Endothelial cell of umbilical vein (primary cell): ENCODE measurements around the gene WNT16. TPM values are rescaled to one million over a fixed set of nuclear protein-coding genes. Genes with fewer than 3 reads are reported as not detected.

Experiments used
- BruUV-seq: library from RNA; stranded (reverse); fragments of 400-500 nt; replicated peaks from 2 replicates; lab custom pipeline; 2021; lab: Mats Ljungman, UMichigan
- CTCF ChIA-PET: fragments of 300-600, 350-600 bp; sonication (Branson Sonifier 250); formaldehyde crosslinking; loops from one replicate; lab custom pipeline; 2021; ENCODE audit warnings: antibody characterized with exemption, inconsistent platforms; lab: Charles Lee
- POLR2A ChIA-PET: fragments of 300-600, 350-600 bp; sonication (Branson Sonifier 250); formaldehyde crosslinking; loops from one replicate; lab custom pipeline; 2021; ENCODE audit warnings: antibody characterized with exemption, inconsistent platforms; lab: Charles Lee
- DNase-seq: peaks from one replicate; pipeline ENCODE4 v3.0.0-alpha.2; 2011; ENCODE audit warnings: low read depth, low spot score
- FAIRE-seq: peaks from 2 replicates; lab custom pipeline; 2011; peaks lifted over from hg19 to GRCh38; lab: Jason Lieb, UNC
- H2AFZ ChIP-seq: 2 replicates; pipeline ENCODE4 v1.6.0; 2012; ENCODE audit warnings: low read depth, low read length, control low read depth, inconsistent platforms
- H3K27ac ChIP-seq: 2 replicates; pipeline ENCODE4 v1.5.1; 2011; ENCODE audit warnings: low read depth, mild to moderate bottlenecking, control low read depth, low read length, moderate library complexity; ENCODE audit not compliant: insufficient read depth
- H3K27me3 ChIP-seq, 2 experiments: 2 replicates each; pipeline versions ENCODE4 v1.6.0 to v1.6.1; 2011; ENCODE audit warnings: low read length in 2 of 2, mixed read lengths in 1 of 2; ENCODE audit not compliant: control insufficient read depth in 2 of 2, insufficient read depth in 2 of 2
- H3K36me3 ChIP-seq, 2 experiments: 2 replicates in 1 of 2; 3 replicates in 1 of 2; pipeline ENCODE4 v1.5.1; 2011; ENCODE audit warnings: low read length in 2 of 2, mild to moderate bottlenecking in 1 of 2, moderate library complexity in 1 of 2; ENCODE audit not compliant: control insufficient read depth in 2 of 2, insufficient read depth in 2 of 2; ENCODE audit errors: extremely low read depth in 1 of 2
- H3K4me1 ChIP-seq: 3 replicates; pipeline ENCODE4 v1.5.1; 2011; ENCODE audit warnings: mild to moderate bottlenecking, low read length; ENCODE audit not compliant: control insufficient read depth, insufficient read depth; ENCODE audit errors: extremely low read depth
- H3K4me2 ChIP-seq: 2 replicates; pipeline ENCODE4 v1.6.1; 2011; ENCODE audit warnings: low read length, control low read depth, mixed read lengths; ENCODE audit not compliant: insufficient read depth
- H3K4me3 ChIP-seq, 3 experiments: fragments of 200-600 bp in 1 of 3; sonication (generic), shearing (Covaris generic) in 1 of 3; replicated peaks in 1 of 3; 2 replicates each; pipeline ENCODE4 v1.5.1; 2011 to 2016; ENCODE audit warnings: control low read depth in 3 of 3, low read length in 3 of 3, mild to moderate bottlenecking in 2 of 3, inconsistent platforms in 1 of 3, low read depth in 1 of 3, moderate library complexity in 1 of 3; ENCODE audit not compliant: insufficient read depth in 1 of 3
- H3K79me2 ChIP-seq: 2 replicates; pipeline ENCODE4 v1.6.0; 2012; ENCODE audit warnings: low read length, inconsistent platforms; ENCODE audit not compliant: control insufficient read depth, insufficient read depth
- H3K9ac ChIP-seq: replicated peaks from 2 replicates; pipeline ENCODE3; 2011; ENCODE audit warnings: low read length, control low read depth; ENCODE audit not compliant: insufficient read depth; ENCODE audit errors: extremely low read depth
- H3K9me1 ChIP-seq: replicated peaks from 3 replicates; pipeline ENCODE4 v1.6.0; 2011; ENCODE audit warnings: mild to moderate bottlenecking, low read length; ENCODE audit not compliant: control insufficient read depth, insufficient read depth; ENCODE audit errors: extremely low read depth
- H3K9me3 ChIP-seq: replicated peaks from 2 replicates; pipeline ENCODE4 v1.5.1; 2012; ENCODE audit warnings: low read length, inconsistent platforms; ENCODE audit not compliant: control insufficient read depth, insufficient read depth
- H4K20me1 ChIP-seq: replicated peaks from 2 replicates; pipeline ENCODE3; 2011; ENCODE audit warnings: mild to moderate bottlenecking, low read length; ENCODE audit not compliant: control insufficient read depth, insufficient read depth; ENCODE audit errors: extremely low read depth
- CTCF ChIP-seq, 2 donors: IDR thresholded peaks; 1 replicate in 1 of 2; 2 replicates in 1 of 2; pipeline ENCODE4 v1.5.1; 2011; ENCODE audit warnings: low read length in 2 of 2, mild to moderate bottlenecking in 2 of 2, moderate library complexity in 2 of 2, control low read depth in 1 of 2, inconsistent platforms in 1 of 2, low read depth in 1 of 2; ENCODE audit not compliant: insufficient read depth in 1 of 2; ENCODE audit errors: extremely low read depth in 1 of 2
- EZH2 ChIP-seq: IDR thresholded peaks from 2 replicates; pipeline ENCODE4 v1.6.1; 2012; ENCODE audit warnings: borderline replicate concordance, low read depth, mild to moderate bottlenecking, moderate library complexity, low read length, inconsistent platforms; ENCODE audit not compliant: severe bottlenecking
- FOS ChIP-seq: IDR thresholded peaks from 2 replicates; pipeline ENCODE4 v1.6.1; 2011; ENCODE audit warnings: mild to moderate bottlenecking, low read length, moderate library complexity, borderline replicate concordance; ENCODE audit not compliant: insufficient read depth
- GATA2 ChIP-seq: IDR thresholded peaks from 2 replicates; pipeline ENCODE4 v1.7.0; 2011; ENCODE audit warnings: low read depth, mild to moderate bottlenecking, moderate library complexity, mixed read lengths, low read length; ENCODE audit not compliant: insufficient read length, insufficient read depth
- JUN ChIP-seq: IDR thresholded peaks from 2 replicates; pipeline ENCODE4 v1.6.1; 2011; ENCODE audit warnings: borderline replicate concordance, low read depth; ENCODE audit not compliant: insufficient read length, insufficient read depth
- MAX ChIP-seq: IDR thresholded peaks from 2 replicates; pipeline ENCODE4 v1.6.1; 2011; ENCODE audit not compliant: insufficient read depth, insufficient read length
- MYC ChIP-seq: IDR thresholded peaks from one replicate; pipeline ENCODE4 v1.6.1; 2011; ENCODE audit warnings: mild to moderate bottlenecking, low read depth, low read length
- POLR2A ChIP-seq: IDR thresholded peaks from 2 replicates; pipeline ENCODE4 v1.6.1; 2012; ENCODE audit warnings: low read depth, mild to moderate bottlenecking, control low read depth, low read length
- POLR2AphosphoS5 ChIP-seq: IDR thresholded peaks from 2 replicates; pipeline ENCODE4 v1.6.1; 2012; ENCODE audit warnings: low read depth, mild to moderate bottlenecking, control low read depth, low read length, moderate library complexity; ENCODE audit not compliant: insufficient read depth
- dilution Hi-C: fragments of 300-500 bp; cut with MboI; formaldehyde crosslinking; loops from one replicate; pipeline ENCODE4 v1.15.0; 2019; ENCODE audit warnings: low sequenced_read_pairs; ENCODE audit not compliant: extremely low pct_ligation_motif_present
- intact Hi-C: fragments of 100-400 bp; cut with micrococcal nuclease; formaldehyde crosslinking; loops from one replicate; pipeline ENCODE4 v1.10.0; 2022
- polyA plus RNA-seq, 4 experiments: library from polyadenylated mRNA; depleted of rRNA in 3 of 4; stranded (reverse) in 3 of 4; unstranded in 1 of 4; fragments of >200 nt; gene quantifications; 2 replicates each; pipeline versions ENCODE4 v1.2.1 to v1.2.3, GENCODE V29; 2011 to 2012; ENCODE audit warnings: missing spikeins in 1 of 4
- total RNA-seq: library from RNA; stranded (reverse); gene quantifications from 2 replicates; pipeline ENCODE4 v1.2.3, GENCODE V29; 2021

The WNT16 gene
- total and polyA plus RNA-seq, 2 donors (not counting 3 experiments of a cell fraction or from before 2014, with no cell fraction given), result not detected

GRCh38 chr7:121383235-121383910 lies 54.6 kb downstream of the WNT16 start:
- no peak for FAIRE-seq
- peaks cover 70% of the 10 kb centered on the region for H3K79me2 ChIP-seq
- dilution Hi-C loops (no loop called here), intact Hi-C loops (loop anchor here (1.0 kb wide), 1 partner anchor 10 kb away; no protein-coding TSS in a partner anchor)
- no peak overlapping the region for H3K4me3 ChIP-seq
- H3K9ac ChIP-seq, result no peak overlapping the region
- TF ChIP-seq JUN (no peak), POLR2AphosphoS5 (no peak), MAX (no peak), FOS (no peak), CTCF (IDR thresholded peaks at IDR 0.05; ENCODE audit: extremely low read depth in 1 of 2, insufficient read depth in 1 of 2, low read depth in 1 of 2, low read length in 2 of 2) (no peak), EZH2 (no peak), GATA2 (no peak), POLR2A (no peak), MYC (no peak)
- H3K36me3 ChIP-seq, result no peaks in the 10 kb centered on the region
- peak; percentile 69 for DNase-seq
- no peaks in the 10 kb centered on the region for H3K9me3 ChIP-seq
- no peaks in the 10 kb centered on the region for H3K27me3 ChIP-seq
- H3K9me1 ChIP-seq, result no peaks in the 10 kb centered on the region
- H3K27ac ChIP-seq, result no peak overlapping the region
- H2AFZ ChIP-seq, result no peak overlapping the region
- H3K4me1 ChIP-seq, result peaks cover 23% of the 10 kb centered on the region
- no peaks in the 10 kb centered on the region for H4K20me1 ChIP-seq
- CTCF ChIA-PET, result interaction anchor here (1.7 to 2.7 kb wide), 4 partner anchors 10 to 164 kb away, joined by 8 to 15 read pairs (median 12); partner anchors contain the start of gene FAM3C
- BruUV-seq, result no TSS peak
- H3K4me2 ChIP-seq, result peak overlapping the region; percentile 18
- POLR2A ChIA-PET, result interaction anchor here (0.9 to 2.1 kb wide), 2 partner anchors 10 to 12 kb away, joined by 5 to 9 read pairs; partner anchors contain the start of gene FAM3C
